ENCODE data around the gene SUN3.

SUN3 gene

GRCh38 chr7:48028938-48029337 lies at the start of gene SUN3:
SUN3 (minus strand) TSS chr7:48029107; CDS start chr7:48028938, 169 bp downstream.
- H3K4me3 ChIP-seq (ENCODE audit: low read depth, low read length), result no peak within 1 kb of the TSS
- TF ChIP-seq CTCF (IDR thresholded peaks at IDR 0.05; ENCODE audit: borderline replicate concordance, insufficient read depth, low read depth, low read length), result no peak

- TF ChIP-seq CTCF (IDR thresholded peaks at IDR 0.05; ENCODE audit: borderline replicate concordance, insufficient read depth, low read depth, low read length), result no peak
- H3K4me3 ChIP-seq (ENCODE audit: low read depth, low read length), result no peak overlapping the region
Observed at GRCh38 chr7:48078470-48078869, 49.6 kb upstream of the SUN3 start.

GRCh38 chr7:48077423-48077822 lies 48.5 kb upstream of the SUN3 start:
- H3K4me3 ChIP-seq (ENCODE audit: low read depth, low read length), result no peak overlapping the region
- no peak for TF ChIP-seq CTCF (IDR thresholded peaks at IDR 0.05; ENCODE audit: borderline replicate concordance, insufficient read depth, low read depth, low read length)

GRCh38 chr7:48074204-48074654 lies 45.3 kb upstream of the SUN3 start:
- no peak for TF ChIP-seq CTCF (IDR thresholded peaks at IDR 0.05; ENCODE audit: borderline replicate concordance, insufficient read depth, low read depth, low read length)
- no peak overlapping the region for H3K4me3 ChIP-seq (ENCODE audit: low read depth, low read length)

GRCh38 chr7:48067475-48067874 lies 38.6 kb upstream of the SUN3 start:
- no peak for TF ChIP-seq CTCF (IDR thresholded peaks at IDR 0.05; ENCODE audit: borderline replicate concordance, insufficient read depth, low read depth, low read length)
- no peak overlapping the region for H3K4me3 ChIP-seq (ENCODE audit: low read depth, low read length)

- no peak for TF ChIP-seq CTCF (IDR thresholded peaks at IDR 0.05; ENCODE audit: borderline replicate concordance, insufficient read depth, low read depth, low read length)
- H3K4me3 ChIP-seq (ENCODE audit: low read depth, low read length), result no peak overlapping the region
Observed at GRCh38 chr7:48063985-48064384, 35.1 kb upstream of the SUN3 start.

GRCh38 chr7:48059706-48060105 lies 30.8 kb upstream of the SUN3 start:
- no peak overlapping the region for H3K4me3 ChIP-seq (ENCODE audit: low read depth, low read length)
- no peak for TF ChIP-seq CTCF (IDR thresholded peaks at IDR 0.05; ENCODE audit: borderline replicate concordance, insufficient read depth, low read depth, low read length)

Measured in GM12875 (cell line).